ENCODE data around the gene COPS6.
"Not testable (repeated sequence)": the region's sequence is repeated elsewhere in the genome, so short reads cannot be mapped to it uniquely, and the experiment has no call there.

COPS6 gene

GRCh38 chr7:100127866-100128636 lies 39.3 kb downstream of the COPS6 start:
- DNase-seq (ENCODE audit: low read depth), result peak; percentile 30

- DNase-seq (ENCODE audit: low read depth), result no peak
These were observed 39.8 kb downstream of the COPS6 start for GRCh38 chr7:100128637-100128963.

GRCh38 chr7:100130220-100130607 lies 41.4 kb downstream of the COPS6 start:
- DNase-seq (ENCODE audit: low read depth), result not testable (repeated sequence)

- DNase-seq (ENCODE audit: low read depth), result peak; percentile 66
These were observed 42.1 kb downstream of the COPS6 start for GRCh38 chr7:100130608-100131453.

- DNase-seq (ENCODE audit: low read depth), result no peak
These were observed 43.4 kb downstream of the COPS6 start for GRCh38 chr7:100132126-100132525.

GRCh38 chr7:100132697-100133151 lies 44.0 kb downstream of the COPS6 start:
- DNase-seq (ENCODE audit: low read depth), result peak; percentile 75

- DNase-seq (ENCODE audit: low read depth), result no peak
These were observed 49.3 kb downstream of the COPS6 start for GRCh38 chr7:100137851-100138760.

- DNase-seq (ENCODE audit: low read depth), result no peak
These were observed 52.8 kb downstream of the COPS6 start for GRCh38 chr7:100141555-100141949.
